AG09309 (cell line): ENCODE results near the gene IRAG1.

Experiments used
- DNase-seq: peaks from one replicate; pipeline ENCODE4 v3.0.0-alpha.2; 2010; ENCODE audit warnings: low read depth
- H3K4me3 ChIP-seq: 2 replicates; pipeline ENCODE4 v1.5.1; 2011; ENCODE audit warnings: mild to moderate bottlenecking, low read depth, low read length, moderate library complexity; ENCODE audit not compliant: control insufficient read depth
- CTCF ChIP-seq: IDR thresholded peaks from 2 replicates; pipeline ENCODE4 v1.5.1; 2011; ENCODE audit warnings: mild to moderate bottlenecking, low read depth, low read length, inconsistent platforms; ENCODE audit not compliant: insufficient read depth, control insufficient read depth; ENCODE audit errors: missing control alignments

The IRAG1 gene

DNA sequence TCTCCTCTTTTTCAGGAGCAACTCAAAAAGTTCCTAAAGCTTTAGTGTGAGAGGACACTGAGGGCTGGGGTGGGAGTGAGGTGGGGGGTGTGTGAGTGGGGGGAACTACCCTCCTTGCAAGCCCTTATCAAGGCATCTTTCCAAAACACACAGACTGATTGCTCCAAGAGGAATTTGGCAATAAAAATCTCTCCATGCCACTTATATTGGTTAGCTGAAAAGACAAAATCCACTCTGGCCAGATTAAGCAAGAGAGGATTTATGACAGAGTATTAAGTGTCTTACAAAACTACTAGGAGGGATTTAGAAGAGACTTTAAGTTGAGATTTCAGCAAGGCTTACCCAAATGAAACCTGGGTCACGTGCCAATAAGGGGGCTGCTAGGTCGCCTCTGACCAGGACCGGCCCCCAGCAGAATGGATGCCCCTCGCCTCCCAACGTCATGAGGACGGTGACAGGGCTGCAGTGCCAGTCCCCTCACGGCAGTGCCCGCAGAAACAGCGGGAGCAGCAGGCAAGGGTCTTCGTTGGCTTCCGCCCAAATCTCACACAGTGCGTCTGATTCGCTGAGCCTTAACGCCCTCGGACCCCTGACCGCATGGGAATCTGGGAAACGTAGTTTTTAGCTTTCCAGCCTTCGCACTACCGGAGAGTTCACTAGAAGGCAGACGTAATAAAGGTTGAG, 35.4 kb upstream of the IRAG1 start:
- TF ChIP-seq CTCF: no peak

GRCh38 chr11:10728154-10728553, 34.6 kb upstream of the IRAG1 start:
- no peak for DNase-seq
- no peak for TF ChIP-seq CTCF
- H3K4me3 ChIP-seq: no peak overlapping the region

More for the DNA sequence above, 35.4 kb upstream of the IRAG1 start:
- DNase-seq: peak; percentile 77
- no peak overlapping the region for H3K4me3 ChIP-seq

GRCh38 chr11:10727146-10727851, 33.7 kb upstream of the IRAG1 start:
- no peak for TF ChIP-seq CTCF
- H3K4me3 ChIP-seq: no peak overlapping the region
- DNase-seq: peak; percentile 82

GRCh38 chr11:10725907-10726253, 32.3 kb upstream of the IRAG1 start:
- no peak overlapping the region for H3K4me3 ChIP-seq
- TF ChIP-seq CTCF: no peak
- no peak for DNase-seq

DNA sequence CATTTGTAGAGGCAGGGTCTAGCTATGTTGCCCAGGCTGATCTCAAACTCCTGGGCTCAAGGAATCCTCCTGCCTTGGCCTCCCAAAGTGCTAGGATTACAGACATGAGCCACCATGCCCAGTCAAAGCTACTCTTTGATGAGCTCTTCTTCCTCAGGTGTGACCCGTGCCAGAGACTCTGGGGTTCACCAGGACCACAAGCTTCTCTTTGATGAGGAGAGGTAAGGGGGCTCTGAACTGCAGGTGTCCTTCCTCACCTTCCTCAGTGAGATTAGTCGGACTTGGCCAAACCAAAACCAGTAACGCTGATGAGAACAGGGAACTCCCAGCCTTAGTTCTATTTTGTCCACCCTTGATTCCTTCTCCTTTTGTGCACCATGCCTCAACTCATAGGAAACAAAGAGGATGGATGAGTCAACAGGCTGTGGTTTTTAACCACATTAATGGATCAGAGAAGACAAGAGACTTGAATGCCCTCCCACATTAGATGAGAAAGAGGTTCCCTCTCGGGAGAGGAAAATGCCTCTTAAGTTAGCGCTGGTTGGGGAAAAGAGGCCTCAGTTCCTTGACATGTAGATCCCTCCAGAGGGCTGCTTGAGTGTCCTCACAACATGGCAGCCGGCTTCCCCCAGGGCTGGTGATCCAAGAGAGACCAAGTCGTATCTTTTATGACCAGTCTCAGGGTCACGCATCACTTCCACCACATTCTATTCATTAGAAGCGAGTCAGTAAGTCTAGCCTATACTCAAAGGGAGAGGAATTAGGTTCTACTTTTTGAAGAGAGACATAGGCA, 31.8 kb upstream of the IRAG1 start:
- H3K4me3 ChIP-seq: no peak overlapping the region
- no peak for DNase-seq
- TF ChIP-seq CTCF: no peak

DNA sequence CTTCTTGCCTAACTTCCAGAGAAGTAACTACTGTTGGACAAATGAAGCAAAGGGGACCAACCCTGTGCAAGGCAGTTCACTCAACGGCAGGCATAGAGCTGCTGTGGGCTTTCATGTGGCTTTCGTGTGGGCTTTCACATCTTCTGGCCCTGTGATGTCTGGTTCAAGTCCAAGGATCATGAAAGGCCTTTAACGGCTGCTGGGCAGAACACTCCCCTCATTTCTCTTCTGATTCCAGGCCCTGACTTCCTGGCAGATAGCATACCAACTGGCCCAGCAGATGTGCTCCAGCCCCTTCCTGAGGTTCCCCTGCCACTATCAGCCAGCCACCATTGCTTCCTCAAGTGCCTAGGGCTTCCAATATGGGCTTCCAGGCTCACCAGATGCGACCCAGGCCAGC, 28.8 kb upstream of the IRAG1 start:
- no peak overlapping the region for H3K4me3 ChIP-seq
- DNase-seq: no peak
- TF ChIP-seq CTCF: no peak
